Right kidney (tissue), 9 donors: ENCODE measurements around the gene IFT74.

Experiments
- DNase-seq: peaks from one replicate; pipeline ENCODE4 v3.0.0-alpha.2; 2016
- long read RNA-seq, 8 donors: transcript quantifications; one replicate each; lab custom pipeline, GENCODE V29; 2026

IFT74 gene
- long read RNA-seq, donor 1, partial matches to known transcripts = 0 of 9 reads
- long read RNA-seq, donor 1, other reads (novel, unspliced or antisense) = 6 of 9 reads
- long read RNA-seq, donor 2, partial matches to known transcripts = 0 of 2 reads
- long read RNA-seq, donor 2, other reads (novel, unspliced or antisense) = 0 of 2 reads
- long read RNA-seq, donor 3, partial matches to known transcripts = 8 of 8 reads
- long read RNA-seq, donor 3, other reads (novel, unspliced or antisense) = 0 of 8 reads
- long read RNA-seq, donor 4, partial matches to known transcripts = 10 of 18 reads
- long read RNA-seq, donor 4, other reads (novel, unspliced or antisense) = 8 of 18 reads
- long read RNA-seq, donor 5, partial matches to known transcripts = 0 of 3 reads
- long read RNA-seq, donor 5, other reads (novel, unspliced or antisense) = 0 of 3 reads
- long read RNA-seq, donor 6, partial matches to known transcripts = 0 of 1 reads
- long read RNA-seq, donor 6, other reads (novel, unspliced or antisense) = 0 of 1 reads
- long read RNA-seq, donor 7, transcript IFT74-201 (20 exons, 2,160 nt) = major isoform, 5 of 16 reads
- long read RNA-seq, donor 7, partial matches to known transcripts = 11 of 16 reads
- long read RNA-seq, donor 7, other reads (novel, unspliced or antisense) = 0 of 16 reads
- long read RNA-seq, donor 8, partial matches to known transcripts = 0 of 1 reads
- long read RNA-seq, donor 8, other reads (novel, unspliced or antisense) = 0 of 1 reads

- peak; percentile 97 for DNase-seq
Observed at GRCh38 chr9:26955921-26956859, at the start of gene IFT74. Gene IFT74 (plus strand): TSS chr9:26956412. CDS start chr9:26961968, 5,556 bp downstream.

GRCh38 chr9:26913138-26913668, 43.0 kb upstream of the IFT74 start:
- DNase-seq = no peak

GRCh38 chr9:26919698-26920097, 36.5 kb upstream of the IFT74 start:
- DNase-seq = no peak

GRCh38 chr9:26925609-26926008, 30.6 kb upstream of the IFT74 start:
- no peak for DNase-seq

GRCh38 chr9:26928902-26929495, 27.2 kb upstream of the IFT74 start:
- DNase-seq = no peak

GRCh38 chr9:26935847-26936246, 20.4 kb upstream of the IFT74 start:
- DNase-seq = no peak

- DNase-seq = no peak
Observed at GRCh38 chr9:26937816-26938371, 18.3 kb upstream of the IFT74 start.

- no peak for DNase-seq
Observed at GRCh38 chr9:26939955-26940711, 16.1 kb upstream of the IFT74 start.

GRCh38 chr9:26940779-26941178, 15.4 kb upstream of the IFT74 start:
- no peak for DNase-seq

GRCh38 chr9:26945591-26945990, 10.6 kb upstream of the IFT74 start:
- no peak for DNase-seq

- DNase-seq = peak; percentile 99
Observed at GRCh38 chr9:26946753-26947727, 9.2 kb upstream of the IFT74 start, which contains the start of gene PLAA. Gene PLAA (minus strand): TSS chr9:26947242. CDS start chr9:26947045, 197 bp downstream.

GRCh38 chr9:26947736-26948135, 8.5 kb upstream of the IFT74 start:
- DNase-seq = no peak

- no peak for DNase-seq
Observed at GRCh38 chr9:26949637-26950069, 6.6 kb upstream of the IFT74 start.

- DNase-seq = no peak
Observed at GRCh38 chr9:26950521-26950920, 5.7 kb upstream of the IFT74 start.

GRCh38 chr9:26951794-26952193, 4.4 kb upstream of the IFT74 start:
- DNase-seq = no peak

GRCh38 chr9:26954050-26954508, 2.1 kb upstream of the IFT74 start:
- no peak for DNase-seq

GRCh38 chr9:26955222-26955903, 849 bp upstream of the IFT74 start:
- peak; percentile 26 for DNase-seq

GRCh38 chr9:26956860-26957233, 635 bp downstream of the IFT74 start:
- no peak for DNase-seq

GRCh38 chr9:26971721-26972120, 15.5 kb downstream of the IFT74 start:
- DNase-seq = no peak
